HG02885 (cell line): ENCODE results near the gene PERM1.
A peak's percentile ranks its signal among the peaks of the same experiment; 100 is the strongest.
"Not testable (repeated sequence)": the region's sequence is repeated elsewhere in the genome, so short reads cannot be mapped to it uniquely, and the experiment has no call there.

Source experiments
- ATAC-seq: cut with Tn5 transposase; IDR thresholded peaks from one replicate; pipeline ENCODE4 v1.9.1; 2021; ENCODE audit warnings: mild to moderate bottlenecking; ENCODE audit not compliant: unreplicated experiment, poor library complexity

The PERM1 gene

GRCh38 chr1:998995-999724 is 17.3 kb upstream of the PERM1 start:
- ATAC-seq, result no peak

- ATAC-seq, result no peak
Measured at GRCh38 chr1:998745-998994, 16.8 kb upstream of the PERM1 start.

GRCh38 chr1:997993-998744 is 16.3 kb upstream of the PERM1 start:
- no peak for ATAC-seq

- ATAC-seq, result no peak
Measured at GRCh38 chr1:997713-997992, 15.8 kb upstream of the PERM1 start.

GRCh38 chr1:996851-997712 is 15.2 kb upstream of the PERM1 start:
- no peak for ATAC-seq

- no peak for ATAC-seq
Measured at GRCh38 chr1:995665-996633, 14.1 kb upstream of the PERM1 start.

- ATAC-seq, result not testable (repeated sequence)
Measured at GRCh38 chr1:994546-994945, 12.7 kb upstream of the PERM1 start.

- ATAC-seq, result no peak
Measured at GRCh38 chr1:993379-993995, 11.6 kb upstream of the PERM1 start.

GRCh38 chr1:992362-992761 is 10.5 kb upstream of the PERM1 start:
- no peak for ATAC-seq

GRCh38 chr1:991895-992294 is 10.0 kb upstream of the PERM1 start:
- no peak for ATAC-seq

GRCh38 chr1:991275-991674 is 9.4 kb upstream of the PERM1 start:
- not testable (repeated sequence) for ATAC-seq

- ATAC-seq, result not testable (repeated sequence)
Measured at GRCh38 chr1:988061-988460, 6.2 kb upstream of the PERM1 start.

- ATAC-seq, result no peak
Measured at GRCh38 chr1:985126-985525, 3.2 kb upstream of the PERM1 start.

- no peak for ATAC-seq
Measured at GRCh38 chr1:984476-984814, 2.6 kb upstream of the PERM1 start.

- ATAC-seq, result peak; percentile 48
Measured at GRCh38 chr1:983798-984475, 2.0 kb upstream of the PERM1 start.

GRCh38 chr1:982765-983436 is 1.0 kb upstream of the PERM1 start:
- ATAC-seq, result no peak

- ATAC-seq, result no peak
Measured at GRCh38 chr1:981491-981954, 370 bp downstream of the PERM1 start.

- no peak for ATAC-seq
Measured at GRCh38 chr1:980602-981395, 1.1 kb downstream of the PERM1 start.
